ENCODE results near the gene SRC. TPM values are rescaled to one million over a fixed set of nuclear protein-coding genes. Genes with fewer than 3 reads are reported as not detected.

The SRC gene
- total RNA-seq, 2 donors from 2014 or later: 61.2 to 149 TPM

DNA sequence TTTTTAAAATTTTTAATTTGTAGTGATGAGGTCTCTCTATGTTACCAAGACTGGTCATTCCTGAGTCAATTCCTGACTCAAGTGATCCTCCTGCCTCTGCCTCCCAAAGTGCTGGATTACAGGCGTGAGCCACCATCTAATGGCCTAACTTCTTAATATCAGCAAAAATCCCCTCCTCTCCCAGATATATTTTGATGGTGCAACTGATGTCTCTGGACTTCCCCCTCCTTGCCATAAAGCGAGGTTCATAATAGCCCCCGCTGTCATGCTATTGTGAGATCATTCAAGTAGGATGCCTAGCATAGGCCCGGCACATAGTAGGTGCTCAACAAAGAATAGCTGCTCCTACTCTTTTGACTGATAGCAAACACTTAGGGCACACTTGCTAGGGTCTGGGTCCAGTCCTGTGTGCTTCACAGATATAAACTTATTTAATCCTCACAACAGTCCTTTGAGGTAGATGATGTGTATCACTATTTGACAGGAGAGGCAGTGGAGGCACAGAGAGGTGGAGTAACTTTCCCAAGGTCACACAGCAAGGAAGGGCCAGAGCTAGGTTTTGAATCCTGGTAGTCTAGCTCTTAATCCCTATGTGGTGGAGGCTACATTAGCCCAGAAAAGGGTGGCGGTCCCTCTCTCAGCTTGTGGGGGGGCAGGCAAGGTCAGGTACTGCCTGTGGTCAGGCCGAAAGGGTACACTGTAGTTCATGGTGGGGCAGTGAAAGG lies 14.6 kb downstream of the SRC start:
- H3K9me3 ChIP-seq: no peaks in the 10 kb centered on the region
- TF ChIP-seq POLR2A (IDR thresholded peaks at IDR 0.05): no peak
- TF ChIP-seq POLR2AphosphoS5 (IDR thresholded peaks at IDR 0.05): no peak
- TF ChIP-seq CTCF (IDR thresholded peaks at IDR 0.05): no peak
- WGBS: 98% methylated on average over 6 of the region's 6 CpGs
- intact Hi-C loops (cut with DNase I): no loop called here
- no peak overlapping the region for H3K27ac ChIP-seq
- peaks cover 29% of the 10 kb centered on the region for H3K4me1 ChIP-seq (replicated peaks)
- H3K4me3 ChIP-seq: no peak overlapping the region
- DNase-seq (ENCODE audit: low spot score): no peak
- no peaks in the 10 kb centered on the region for H3K36me3 ChIP-seq
- no peaks in the 10 kb centered on the region for H3K27me3 ChIP-seq (replicated peaks; ENCODE audit: insufficient read depth)

DNA sequence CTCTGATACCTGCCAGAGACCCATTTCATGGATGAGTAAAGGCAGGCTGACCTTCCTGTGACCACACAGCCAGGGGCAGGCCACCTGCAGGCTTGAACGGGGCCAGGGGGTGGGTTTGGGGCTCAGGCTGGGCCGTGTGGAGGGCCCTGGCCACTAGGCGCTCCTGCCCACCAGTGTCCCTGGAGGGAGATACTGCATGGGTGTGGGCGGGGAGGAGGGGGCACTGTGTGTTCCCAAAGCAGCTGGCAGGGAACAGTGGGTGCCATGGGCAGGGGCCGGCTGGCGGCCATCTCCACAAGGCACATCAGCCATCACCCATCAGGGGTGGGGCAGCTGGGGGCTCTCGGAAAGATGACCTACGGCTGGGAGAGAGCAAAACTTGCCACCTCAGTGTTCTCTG lies 15.4 kb downstream of the SRC start:
- Histone ChIP-seq H3K9me3 (no peaks in the 10 kb centered on the region), H3K36me3 (no peaks in the 10 kb centered on the region), H3K27ac (no peak overlapping the region), H3K4me3 (no peak overlapping the region), H3K27me3 (replicated peaks; ENCODE audit: insufficient read depth) (no peaks in the 10 kb centered on the region), H3K4me1 (replicated peaks) (peaks cover 21% of the 10 kb centered on the region)
- no peak for TF ChIP-seq POLR2A (IDR thresholded peaks at IDR 0.05)
- TF ChIP-seq POLR2AphosphoS5 (IDR thresholded peaks at IDR 0.05): no peak
- no peak for TF ChIP-seq CTCF (IDR thresholded peaks at IDR 0.05)
- WGBS: 67% methylated on average over 8 of the region's 8 CpGs
- DNase-seq (ENCODE audit: low spot score): no peak
- intact Hi-C loops (cut with DNase I): no loop called here

DNA sequence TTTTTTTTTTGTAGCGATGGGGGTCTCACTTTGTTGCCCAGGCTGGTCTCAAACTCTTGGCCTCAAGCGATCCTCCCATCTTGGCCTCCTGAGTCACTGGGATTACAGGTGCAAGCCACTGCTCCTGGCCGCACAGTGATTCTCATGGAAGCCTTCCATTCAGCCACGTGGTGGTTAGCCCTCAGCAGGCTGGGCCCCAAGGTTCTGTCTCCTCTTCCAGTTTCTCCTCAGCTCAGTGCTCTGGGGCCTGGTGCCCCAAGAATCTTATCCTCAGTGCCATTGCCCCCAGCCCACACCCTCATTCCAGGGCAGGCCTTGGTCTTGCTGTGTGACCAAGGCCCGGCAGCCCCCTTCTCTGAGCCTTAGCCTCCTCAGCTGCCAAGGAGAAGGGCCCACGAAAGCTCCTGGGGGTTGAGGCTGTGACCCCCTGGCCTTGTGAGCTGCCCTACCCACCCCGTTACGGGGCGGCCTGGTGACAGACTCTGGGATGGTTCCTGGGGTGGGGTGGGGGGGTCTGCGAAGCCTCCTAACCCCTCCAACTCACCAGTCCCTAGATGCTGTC lies 16.4 kb downstream of the SRC start:
- Histone ChIP-seq H3K27me3 (replicated peaks; ENCODE audit: insufficient read depth) (no peaks in the 10 kb centered on the region), H3K4me3 (no peak overlapping the region), H3K4me1 (replicated peaks) (peaks cover 18% of the 10 kb centered on the region), H3K27ac (no peak overlapping the region), H3K36me3 (no peaks in the 10 kb centered on the region), H3K9me3 (no peaks in the 10 kb centered on the region)
- intact Hi-C loops (cut with DNase I): no loop called here
- DNase-seq (ENCODE audit: low spot score): no peak
- TF ChIP-seq POLR2AphosphoS5 (IDR thresholded peaks at IDR 0.05) (no peak), CTCF (IDR thresholded peaks at IDR 0.05) (no peak), POLR2A (IDR thresholded peaks at IDR 0.05) (no peak)
- 84% methylated on average over 10 of the region's 10 CpGs for WGBS

GRCh38 chr20:37362821-37363220 lies 16.9 kb downstream of the SRC start:
- TF ChIP-seq CTCF (IDR thresholded peaks at IDR 0.05) (no peak), POLR2A (IDR thresholded peaks at IDR 0.05) (no peak), POLR2AphosphoS5 (IDR thresholded peaks at IDR 0.05) (no peak)
- Histone ChIP-seq H3K4me1 (replicated peaks) (peaks cover 17% of the 10 kb centered on the region), H3K27ac (no peak overlapping the region), H3K27me3 (replicated peaks; ENCODE audit: insufficient read depth) (no peaks in the 10 kb centered on the region), H3K9me3 (no peaks in the 10 kb centered on the region), H3K4me3 (no peak overlapping the region), H3K36me3 (no peaks in the 10 kb centered on the region)
- intact Hi-C loops (cut with DNase I): no loop called here
- WGBS: 86% methylated on average over 8 of the region's 9 CpGs
- no peak for DNase-seq (ENCODE audit: low spot score)

Measured in prostate gland (tissue), 2 donors.